MV-4-11 (cell line): ENCODE data around the gene NRBF2.
"Not testable (repeated sequence)": the region's sequence is repeated elsewhere in the genome, so short reads cannot be mapped to it uniquely, and the experiment has no call there.

Experiments
- DNase-seq: peaks from one replicate; lab custom pipeline; 2025; lab: John Stamatoyannopoulos, UW

Gene NRBF2

DNA sequence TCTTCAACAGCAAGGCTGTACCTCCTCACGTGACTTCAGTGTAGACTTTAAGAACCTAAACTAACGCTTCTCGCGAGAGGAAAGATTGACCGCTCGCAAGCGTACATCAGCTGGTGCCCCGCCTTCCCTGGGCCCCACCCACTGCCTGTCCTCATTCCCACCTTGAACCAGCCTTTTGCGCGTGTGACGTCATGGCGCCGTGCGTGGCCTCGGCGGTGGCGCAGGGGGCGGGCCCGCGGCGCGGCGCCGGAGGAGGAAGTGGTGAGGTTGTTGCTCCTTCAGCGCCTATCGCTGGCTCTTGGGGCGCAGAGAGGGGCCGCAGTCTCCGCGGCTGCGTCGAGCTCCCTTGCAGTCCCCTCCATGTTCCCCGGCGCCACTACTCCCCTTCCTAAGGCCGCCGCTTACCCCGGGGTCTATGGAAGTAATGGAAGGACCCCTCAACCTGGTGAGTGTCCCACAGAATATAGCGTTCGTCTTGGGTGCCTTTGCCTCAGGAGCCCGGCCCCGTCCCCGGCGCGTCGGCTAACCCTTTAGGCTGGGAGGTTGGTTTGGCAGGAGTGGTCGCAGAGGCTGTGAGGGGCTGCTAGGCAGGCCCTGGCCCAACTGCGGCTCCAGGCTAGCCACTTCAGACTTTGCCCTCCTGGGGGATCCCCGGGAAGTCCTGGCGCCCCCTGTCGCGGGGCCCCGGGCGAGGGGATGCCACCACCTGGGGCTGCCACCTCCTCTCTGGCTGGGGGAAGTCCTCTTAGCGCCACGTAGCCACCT is at the start of gene NRBF2:
NRBF2 (plus strand) TSS at position 273 of the 765 bp plus-strand sequence; CDS start at position 416, 143 bp downstream.
- peak; percentile 99 for DNase-seq

DNA sequence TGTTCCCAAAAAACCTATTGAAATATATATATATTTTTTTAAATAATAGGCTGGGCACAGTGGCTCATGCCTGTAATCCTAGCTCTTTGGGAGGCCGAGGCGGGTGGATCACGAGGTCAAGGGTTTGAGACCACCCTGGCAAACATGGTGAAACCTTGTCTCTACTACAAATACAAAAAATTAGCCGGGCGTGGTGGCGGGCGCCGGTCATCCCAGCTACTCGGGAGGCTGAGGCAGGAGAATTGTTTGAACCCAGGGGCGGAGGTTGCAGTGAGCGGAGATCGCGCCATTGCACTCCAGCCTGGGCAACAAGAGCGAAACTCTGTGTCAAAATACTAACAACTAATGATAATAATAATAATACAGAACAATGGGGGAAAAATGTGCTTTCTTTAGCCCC is 49.7 kb upstream of the NRBF2 start:
- not testable (repeated sequence) for DNase-seq

DNA sequence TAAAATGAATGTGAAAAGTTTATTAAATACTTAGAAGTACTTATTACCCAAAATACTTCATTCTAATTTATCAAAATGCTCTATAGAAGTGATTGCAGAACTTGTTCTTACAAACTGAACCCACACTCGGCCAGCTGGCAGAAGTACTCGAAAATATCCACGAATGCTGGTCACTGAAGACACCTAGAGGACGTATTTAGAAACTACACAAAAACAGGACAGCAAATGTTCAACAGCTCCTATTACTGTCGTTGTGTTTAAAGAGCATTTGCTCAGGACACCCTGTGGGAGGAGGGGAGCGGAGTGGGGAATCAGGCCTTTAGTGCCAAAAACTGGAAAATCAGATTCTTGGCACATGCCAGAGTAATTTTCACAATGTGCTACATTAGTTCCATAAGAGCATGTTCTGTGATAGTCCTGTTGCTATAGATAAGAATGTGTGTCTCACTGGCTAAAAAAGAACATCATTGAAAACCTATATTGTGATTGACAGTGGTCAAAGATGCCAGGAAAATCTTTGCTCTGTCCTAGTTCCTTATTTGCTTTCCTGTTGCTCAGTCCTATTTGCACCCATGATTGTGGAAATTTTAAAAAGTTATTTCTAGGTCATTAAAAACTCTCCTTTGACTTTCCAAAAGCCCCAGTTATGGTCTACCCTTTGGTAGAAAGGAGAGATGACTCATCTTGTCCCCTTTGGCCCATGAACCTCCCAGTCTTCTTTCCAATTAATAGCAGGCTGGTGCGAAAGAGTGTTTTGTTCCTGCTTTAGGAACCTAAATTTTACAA is 49.0 kb upstream of the NRBF2 start:
- DNase-seq = peak; percentile 80

DNA sequence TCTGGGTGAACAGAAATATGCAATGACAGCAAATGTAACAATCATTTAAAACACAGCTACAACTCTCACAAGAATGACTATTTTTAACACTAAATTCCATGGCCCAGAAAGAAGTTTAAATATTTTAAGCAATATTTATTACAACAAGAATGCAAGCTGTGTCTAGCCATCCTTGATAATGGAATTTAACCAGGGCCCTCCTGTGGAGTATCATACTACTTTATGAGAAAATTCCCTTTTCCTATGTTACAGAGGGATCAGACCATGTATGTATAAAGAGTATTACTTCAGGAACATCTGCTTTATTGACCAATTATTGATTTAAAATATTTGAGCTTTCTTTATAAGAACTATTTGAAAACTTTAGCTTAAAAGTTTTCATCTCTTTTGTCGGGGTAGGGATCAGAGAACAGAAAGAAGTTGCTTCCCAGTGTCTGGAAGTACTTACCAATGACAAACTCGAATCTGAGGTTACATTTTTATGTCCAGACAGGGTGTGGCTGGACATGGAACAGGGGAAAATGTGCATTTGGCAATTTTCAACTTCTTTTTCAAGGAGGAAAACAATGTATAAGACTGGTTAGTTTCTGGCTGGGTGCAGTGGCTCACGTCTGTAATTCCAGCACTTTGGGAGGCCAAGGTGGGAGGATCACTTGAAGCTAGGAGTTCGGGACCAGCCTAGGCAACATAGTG is 48.3 kb upstream of the NRBF2 start:
- DNase-seq = no peak

DNA sequence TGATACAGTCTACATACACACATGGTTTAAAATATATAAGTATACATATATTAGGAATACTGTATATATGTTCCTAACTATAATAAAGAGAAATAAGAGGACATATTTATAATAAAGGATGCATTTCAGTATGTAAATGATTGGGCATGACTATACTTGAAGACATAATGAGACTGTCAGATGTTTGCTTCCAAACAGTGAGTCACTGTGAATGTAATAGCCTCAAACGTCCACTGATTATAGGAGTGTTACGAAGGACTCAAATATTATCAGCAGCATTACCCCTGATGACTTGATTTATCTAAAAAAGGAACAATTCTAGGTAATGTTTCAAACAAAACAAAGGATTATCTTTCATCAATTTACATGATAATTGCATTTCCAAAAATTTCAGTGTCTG is 39.9 kb upstream of the NRBF2 start:
- DNase-seq = no peak

DNA sequence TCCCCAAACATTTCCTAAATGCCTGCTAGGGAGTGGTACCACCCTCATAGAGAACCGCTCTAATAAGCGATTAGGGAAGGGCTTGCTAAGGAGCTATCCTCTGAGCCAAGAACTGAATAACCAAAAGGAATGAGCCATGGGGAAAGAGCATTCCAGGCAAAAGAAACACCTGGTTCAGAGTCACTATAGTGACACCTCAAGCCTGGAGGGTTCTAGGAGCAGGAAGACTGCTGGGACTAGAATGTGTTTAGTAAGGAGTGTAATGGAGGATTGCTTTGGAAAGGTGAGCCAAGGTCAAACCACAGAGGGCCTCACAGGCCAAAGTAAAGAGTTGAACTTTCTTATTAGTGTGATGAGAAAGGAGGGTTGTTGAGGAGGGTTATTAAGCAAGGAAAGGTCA is 38.7 kb upstream of the NRBF2 start:
- DNase-seq = no peak

DNA sequence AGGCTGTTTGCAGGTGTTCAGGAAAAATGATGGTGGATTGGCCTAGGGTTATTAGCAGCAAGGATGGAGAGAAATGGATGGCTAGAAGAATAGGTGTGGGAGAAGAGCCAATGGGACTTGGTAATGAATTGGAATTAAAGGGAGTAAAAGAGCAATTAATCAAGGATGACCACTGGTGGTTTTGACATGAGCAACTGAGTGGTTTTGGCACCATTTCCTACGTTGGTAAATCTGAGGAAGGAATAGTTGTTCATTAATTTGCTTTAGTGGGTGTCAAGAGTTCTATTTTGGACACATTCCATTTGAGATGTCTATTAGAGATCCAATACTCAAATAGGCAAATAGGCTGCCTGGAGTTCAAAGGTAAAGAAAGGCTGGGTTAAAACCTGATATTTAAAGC is 38.2 kb upstream of the NRBF2 start:
- DNase-seq = no peak

DNA sequence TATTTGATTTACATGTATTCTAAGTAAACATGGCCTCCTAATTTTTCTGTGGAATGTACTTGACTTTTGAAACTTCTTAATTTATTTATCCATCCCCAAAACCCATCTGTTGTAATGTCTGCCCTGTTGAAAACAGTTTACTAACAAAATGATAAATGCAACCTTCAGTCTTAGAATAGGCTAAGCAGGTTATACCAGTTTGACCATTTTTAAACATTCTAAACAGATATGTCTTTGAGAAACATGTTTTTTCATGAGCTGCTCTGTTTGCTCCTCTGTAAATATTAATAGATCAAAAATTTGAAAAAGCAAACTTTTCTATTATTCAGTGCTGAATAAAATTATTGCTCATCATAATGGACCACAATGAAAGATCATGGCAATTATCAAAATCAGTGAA is 33.4 kb upstream of the NRBF2 start:
- no peak for DNase-seq

DNA sequence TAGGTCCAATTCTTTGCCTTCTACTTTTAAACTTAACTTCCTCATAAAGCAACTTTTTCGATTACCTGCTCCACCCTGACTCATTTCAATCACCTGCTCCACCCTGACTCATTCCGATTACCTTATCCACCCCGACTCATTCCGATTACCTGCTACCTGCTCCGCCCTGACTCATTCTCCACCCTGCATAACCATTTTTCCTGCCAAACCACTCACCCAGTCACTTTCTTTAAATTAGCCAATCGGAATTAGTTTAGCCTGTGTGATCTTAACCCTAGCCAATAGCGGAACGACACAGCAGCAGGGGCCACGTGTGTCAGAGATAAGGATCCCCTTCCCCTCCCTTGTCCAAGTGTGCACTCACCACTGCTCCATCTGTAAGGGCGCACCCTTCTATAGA is 32.0 kb upstream of the NRBF2 start:
- DNase-seq = not testable (repeated sequence)

DNA sequence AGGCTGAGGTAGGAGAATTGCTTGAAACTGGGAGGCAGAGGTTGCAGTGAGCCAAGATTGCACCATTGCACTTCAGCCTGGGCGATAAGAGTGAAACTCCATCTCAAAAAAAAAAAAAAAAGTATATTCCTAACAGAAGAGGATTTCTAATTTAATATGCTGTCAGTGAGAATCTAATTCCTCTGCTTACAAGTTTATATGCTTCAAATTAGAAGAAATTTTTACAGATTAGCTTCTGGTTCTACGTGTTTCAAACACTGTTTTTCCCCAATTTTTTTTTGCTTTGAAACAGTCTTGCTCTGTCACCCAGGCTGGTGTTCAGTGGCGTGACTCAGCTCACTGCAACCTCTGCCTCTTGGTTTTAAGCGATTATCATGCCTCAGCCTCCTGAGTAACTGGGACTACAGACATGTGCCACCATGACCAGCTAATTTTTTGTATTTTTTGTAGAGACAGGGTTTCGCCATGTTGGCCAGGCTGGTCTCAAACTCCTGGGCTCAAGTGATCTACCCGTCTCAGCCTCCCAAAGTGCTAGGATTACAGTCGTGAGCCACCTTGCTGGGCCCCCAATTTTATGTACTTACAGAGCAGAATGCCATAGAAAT is 30.7 kb upstream of the NRBF2 start:
- DNase-seq = peak; percentile 42

DNA sequence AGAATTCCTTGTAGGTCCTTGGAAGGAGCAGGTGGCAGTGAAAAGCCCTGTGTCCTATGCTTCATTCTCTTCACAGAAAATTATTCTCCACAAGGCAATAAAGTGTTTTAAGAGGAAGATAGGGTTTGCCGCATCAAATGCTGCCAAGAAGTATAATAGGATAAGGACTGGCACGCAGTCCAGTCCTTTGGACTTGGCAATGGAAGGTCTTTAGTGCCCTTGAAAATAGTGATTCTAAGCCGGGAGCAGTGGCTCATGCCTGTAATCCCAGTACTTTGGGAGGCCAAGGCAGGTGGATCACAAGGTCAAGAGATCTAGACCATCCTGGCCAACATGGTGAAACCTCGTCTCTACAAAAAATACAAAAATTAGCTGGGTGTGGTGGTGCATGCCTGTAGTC is 29.9 kb upstream of the NRBF2 start:
- DNase-seq = not testable (repeated sequence)

DNA sequence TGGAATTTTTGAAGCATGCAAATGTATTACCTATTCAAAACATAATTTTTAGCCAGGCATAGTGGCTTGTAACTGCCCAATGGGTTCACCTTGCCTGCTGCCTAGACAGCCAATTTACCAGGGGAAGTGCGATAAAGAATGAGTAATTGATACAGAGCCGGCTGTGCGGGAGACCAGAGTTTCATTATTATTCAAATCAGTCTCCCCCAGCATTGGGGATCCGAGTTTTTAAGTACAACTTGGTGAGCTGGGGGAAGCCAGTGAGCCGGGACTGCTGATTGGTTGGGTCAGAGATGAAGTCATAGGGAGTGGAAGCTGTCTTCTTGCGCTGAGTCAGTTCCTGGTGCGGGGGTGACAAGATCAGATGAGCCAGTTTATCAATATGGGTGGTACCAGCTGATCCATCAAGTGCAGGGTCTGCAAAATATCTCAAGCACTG is 29.1 kb upstream of the NRBF2 start:
- DNase-seq = peak; percentile 14

DNA sequence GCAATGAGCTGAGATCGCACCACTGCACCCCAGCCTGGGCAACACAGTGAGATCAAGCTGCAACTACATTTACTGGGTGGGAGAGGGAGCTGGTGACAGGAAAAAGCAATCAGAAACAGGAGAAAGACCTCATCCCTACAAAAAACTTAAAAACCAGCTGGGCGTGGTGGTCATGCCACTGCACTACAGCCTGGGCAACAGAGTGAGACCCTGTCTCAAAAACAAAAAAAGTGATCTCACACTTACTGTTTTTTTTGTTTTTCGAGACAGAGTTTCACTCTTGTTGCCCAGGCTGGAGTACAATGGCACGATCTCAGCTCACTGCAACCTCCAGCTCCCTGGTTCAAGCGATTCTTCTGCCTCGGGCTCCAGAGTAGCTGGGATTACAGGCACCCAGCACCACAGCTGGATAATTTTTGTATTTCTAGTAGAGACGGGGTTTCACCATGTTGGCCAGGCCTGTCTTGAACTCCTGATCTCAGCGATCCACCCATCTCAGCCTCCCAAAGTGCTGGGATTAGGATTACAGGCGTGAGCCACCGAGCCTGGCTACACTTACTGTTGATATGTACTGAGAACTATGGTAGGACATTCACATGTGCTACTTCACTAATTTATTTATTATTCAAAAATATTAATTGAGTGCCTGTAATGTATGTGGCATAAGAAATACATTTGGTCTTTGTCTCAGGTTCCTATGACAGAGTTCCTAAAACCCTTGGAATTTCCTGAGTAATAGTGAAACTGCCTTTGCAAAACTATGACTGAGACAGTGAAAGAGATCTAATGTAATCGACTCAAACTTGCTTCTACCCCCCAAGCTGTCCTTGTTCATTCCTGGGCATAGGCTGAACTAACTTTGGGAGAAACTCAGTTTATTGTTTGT is 27.7 kb upstream of the NRBF2 start:
- no peak for DNase-seq

DNA sequence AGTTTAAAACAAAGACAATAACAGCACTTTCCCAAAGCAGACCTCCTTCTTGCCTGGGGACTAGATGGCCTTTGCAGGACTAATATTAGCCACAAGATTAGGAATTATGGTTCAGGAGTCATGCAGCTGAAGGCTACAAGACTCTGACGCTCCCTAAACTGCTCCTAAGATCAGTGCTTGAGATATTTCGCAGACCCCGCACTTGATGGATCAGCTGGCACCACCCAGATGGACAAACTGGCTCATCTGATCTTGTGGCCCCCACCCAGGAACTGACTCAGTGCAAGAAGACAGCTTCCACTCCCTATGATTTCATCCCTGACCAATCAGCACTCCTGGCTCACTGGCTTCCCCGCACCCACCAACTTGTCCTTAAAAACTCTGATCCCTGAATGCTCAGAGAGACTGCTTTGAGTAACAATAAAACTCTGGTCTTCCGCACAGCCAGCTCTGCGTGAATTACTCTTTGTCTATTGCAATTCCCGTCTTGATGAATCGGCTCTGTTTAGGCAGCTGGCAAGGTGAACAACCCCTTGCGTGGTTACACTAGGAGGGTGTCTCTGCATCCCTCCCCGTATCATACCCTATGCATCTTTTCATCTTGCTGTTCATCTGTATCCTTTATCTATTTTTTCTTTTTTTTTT is 26.9 kb upstream of the NRBF2 start:
- DNase-seq = no peak

DNA sequence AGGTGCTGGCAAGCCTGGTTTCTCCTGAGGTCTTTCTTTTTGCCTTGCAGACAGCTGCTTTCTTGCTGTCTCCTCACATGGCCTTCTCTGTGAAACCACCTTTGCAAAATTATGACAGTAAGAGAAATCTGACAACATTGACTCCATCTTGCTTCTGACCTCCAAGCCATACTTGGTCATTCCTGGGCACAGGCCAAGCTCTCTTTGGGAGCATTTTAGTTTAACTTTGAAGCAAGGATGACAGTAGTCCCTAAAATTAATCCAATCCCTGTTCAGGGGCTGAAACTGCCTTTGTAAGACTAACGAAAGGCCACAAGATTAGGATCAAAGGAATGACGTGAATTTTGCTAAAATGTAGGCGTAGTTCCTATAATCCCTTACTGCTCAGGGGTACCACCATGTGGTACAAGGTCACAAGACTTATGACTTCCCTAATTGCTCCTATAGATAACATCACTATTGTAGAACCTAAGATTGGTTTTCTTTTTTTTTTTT is 25.1 kb upstream of the NRBF2 start:
- DNase-seq = no peak

DNA sequence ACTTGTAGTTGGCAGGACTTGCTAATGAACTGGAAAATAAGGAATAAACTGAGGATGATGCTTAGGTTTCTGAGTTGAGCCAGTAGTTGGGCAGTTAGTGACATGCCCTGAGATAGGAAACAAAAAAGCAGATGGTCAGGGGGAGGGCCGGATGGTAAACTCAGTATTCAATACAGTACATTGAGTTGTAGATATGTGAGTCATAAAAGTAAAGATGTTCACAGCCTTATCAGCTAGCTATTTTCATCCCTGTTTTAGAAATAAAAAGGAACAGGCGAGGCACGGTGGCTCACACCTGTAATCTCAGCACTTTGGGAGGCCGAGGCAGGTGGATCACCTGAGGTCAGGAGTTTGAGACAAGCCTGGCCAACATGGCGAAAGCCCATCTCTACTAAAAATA is 22.2 kb upstream of the NRBF2 start:
- DNase-seq = no peak

DNA sequence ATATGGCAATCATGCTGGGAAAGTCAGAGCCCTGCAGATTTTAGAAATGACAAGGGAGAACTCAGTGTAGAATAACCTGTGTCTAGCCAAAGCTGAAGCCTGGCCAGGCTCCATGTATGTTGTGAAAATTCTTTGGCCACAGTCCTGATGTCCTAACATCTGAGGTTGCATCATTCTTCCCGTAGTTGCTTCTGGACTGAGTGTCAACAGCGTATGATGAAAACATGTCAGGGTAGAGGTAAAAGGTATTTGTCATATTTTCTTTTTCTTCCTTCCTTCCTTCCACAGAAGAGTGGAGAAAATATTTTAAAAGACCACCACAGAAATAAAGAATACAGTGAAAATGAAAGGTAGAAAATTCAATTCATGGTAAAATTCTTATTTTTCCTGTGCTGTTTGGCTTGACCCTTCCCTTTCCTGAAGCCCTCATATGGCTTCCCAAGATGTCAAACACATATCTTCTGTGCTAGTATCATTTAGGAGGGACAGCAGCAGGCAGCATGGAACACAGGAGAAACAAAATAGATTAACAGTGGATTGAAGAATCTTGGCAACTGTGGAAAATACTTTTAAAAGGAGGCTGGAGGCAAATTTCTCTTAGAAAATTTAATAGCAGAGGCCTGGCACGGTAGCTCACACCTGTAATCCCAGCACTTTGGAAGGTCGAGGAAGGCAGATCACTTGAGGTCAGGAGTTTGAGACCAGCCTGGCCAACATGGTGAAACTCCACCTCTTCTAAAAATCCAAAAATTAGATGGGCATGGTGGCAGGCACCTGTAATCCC is 18.9 kb upstream of the NRBF2 start:
- peak; percentile 60 for DNase-seq

DNA sequence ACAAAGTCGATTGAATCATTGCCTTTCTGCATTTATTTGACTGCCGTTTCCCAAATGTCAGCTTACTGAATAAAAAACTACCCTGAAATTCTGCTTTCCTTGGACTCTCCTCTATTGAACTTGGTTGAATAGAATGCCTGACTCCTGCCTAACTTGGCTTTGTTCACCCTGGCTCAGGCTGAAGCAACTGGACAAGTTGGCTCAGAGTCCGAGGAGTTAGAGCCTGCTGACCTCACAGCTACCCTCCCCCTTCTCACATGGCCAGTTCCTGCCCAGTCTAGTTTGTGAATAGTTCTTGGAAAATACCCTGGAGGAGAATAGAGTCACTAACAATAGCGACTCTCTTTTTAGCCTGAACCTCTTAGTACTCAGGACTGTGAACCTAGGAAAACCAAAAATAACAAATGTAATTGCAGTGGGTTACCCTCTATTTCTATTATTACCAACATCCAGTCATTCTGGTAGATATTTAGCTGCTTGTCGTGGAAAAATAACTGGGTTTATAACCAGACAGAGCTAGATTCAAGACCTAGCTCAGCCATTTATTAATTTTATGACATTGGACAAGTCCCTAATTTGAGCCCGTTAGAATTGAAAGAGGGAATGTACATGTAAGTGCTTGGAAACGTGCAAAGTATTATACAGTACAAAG is 17.3 kb upstream of the NRBF2 start:
- DNase-seq = no peak

DNA sequence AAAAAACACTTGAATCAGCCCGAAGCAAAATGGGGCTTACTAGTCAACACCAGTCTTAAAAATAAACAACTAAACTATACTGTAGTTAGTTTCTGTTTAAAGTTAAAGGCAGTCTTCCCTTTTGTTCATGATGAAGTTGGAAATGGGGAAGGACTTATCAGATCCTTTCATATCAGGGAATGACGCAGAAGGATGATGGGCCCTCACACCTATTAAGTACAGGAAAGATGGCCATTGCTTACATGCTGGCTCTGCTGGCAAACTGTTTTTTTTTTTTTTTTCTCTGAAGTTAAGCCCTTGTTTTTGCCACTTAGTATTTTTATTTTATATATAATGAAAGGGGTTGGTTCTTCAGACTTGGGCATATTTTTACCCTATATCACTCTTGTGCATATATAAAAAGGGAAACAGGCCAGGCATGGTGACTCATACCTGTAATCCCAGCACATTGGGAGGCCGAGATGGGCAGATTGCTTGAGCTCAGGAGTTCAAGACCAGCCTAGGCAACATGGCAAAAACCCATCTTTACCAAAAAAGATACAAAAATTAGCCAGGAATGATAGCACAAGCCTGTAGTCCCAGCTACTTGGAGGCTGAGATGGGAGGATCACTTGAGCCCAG is 16.6 kb upstream of the NRBF2 start:
- no peak for DNase-seq
